Measurements from ENCODE around the gene SEPTIN10.

GRCh38 chr2:109619032-109619615 lies 5.4 kb upstream of the SEPTIN10 start:
- TF ChIP-seq EZH2 (IDR thresholded peaks at IDR 0.05) (no peak), EZH2phosphoT487 (IDR thresholded peaks at IDR 0.05) (no peak), CTCF (IDR thresholded peaks at IDR 0.05) (no peak)

Measured in neural progenitor cell (in vitro differentiated cells).